Natural killer cell treated with Interleukin-12 subunit alpha and Interleukin-12 subunit beta and Interleukin-15 and Interleukin-18, amount 100 ng/mL, for 72 hours (primary cell): ENCODE measurements around the gene CCDC24. TPM values are rescaled to one million over a fixed set of nuclear protein-coding genes. Genes with fewer than 3 reads are reported as not detected.

ENCODE experiments used
- ATAC-seq, 2 donors: fragments of 150-1000 bp; cut with Tn5 transposase in 1 of 2; sonication (Bioruptor Pico), chemical (Tn5 transposase) in 1 of 2; 2 replicates each; pipeline ENCODE4 v1.10.0; 2021
- DNase-seq: peaks from one replicate; pipeline ENCODE4 v3.0.0; 2022; ENCODE audit warnings: low spot score
- H3K27ac Mint-ChIP-seq, 2 donors: 1 replicate in 1 of 2; 2 replicates in 1 of 2; pipeline ENCODE4 v1.8.0; 2022; ENCODE audit warnings: mixed read lengths in 2 of 2, mild to moderate bottlenecking in 1 of 2, moderate library complexity in 1 of 2
- H3K27me3 Mint-ChIP-seq, 2 donors: 1 replicate in 1 of 2; 2 replicates in 1 of 2; pipeline ENCODE4 v1.8.0; 2022; ENCODE audit warnings: mixed read lengths in 2 of 2
- H3K36me3 Mint-ChIP-seq: one replicate; pipeline ENCODE4 v1.8.0; 2022; ENCODE audit warnings: mixed read lengths
- H3K4me1 Mint-ChIP-seq, 2 donors: 1 replicate in 1 of 2; 2 replicates in 1 of 2; pipeline ENCODE4 v1.8.0; 2022; ENCODE audit warnings: low read depth in 2 of 2, mixed read lengths in 2 of 2, mild to moderate bottlenecking in 1 of 2
- H3K4me3 Mint-ChIP-seq: one replicate; pipeline ENCODE4 v1.8.0; 2022; ENCODE audit warnings: mixed read lengths
- H3K9me3 Mint-ChIP-seq: 2 replicates; pipeline ENCODE4 v1.8.0; 2022; ENCODE audit warnings: mixed read lengths
- total RNA-seq, 2 donors: library from RNA; stranded (reverse); gene quantifications; one replicate each; pipeline ENCODE4 v1.2.3, GENCODE V29; 2022

CCDC24 gene
- total RNA-seq, 2 donors from 2014 or later = 1.8 to 2.9 TPM

- Mint-ChIP-seq H3K4me1 (peaks cover 13 to 14% of the 10 kb centered on the region in 2 donors), H3K27me3 (no peaks in the 10 kb centered on the region), H3K36me3 (peaks cover 9% of the 10 kb centered on the region)
These were observed 37.4 kb upstream of the CCDC24 start for GRCh38 chr1:43954036-43954435.

GRCh38 chr1:43956234-43956633 lies 35.2 kb upstream of the CCDC24 start:
- DNase-seq = no peak
- H3K4me1 Mint-ChIP-seq = peaks cover 3 to 4% of the 10 kb centered on the region in 2 donors
- H3K9me3 Mint-ChIP-seq = no peaks in the 10 kb centered on the region
- H3K4me3 Mint-ChIP-seq = no peak overlapping the region
- peaks cover 4% of the 10 kb centered on the region for H3K36me3 Mint-ChIP-seq
- no peaks in the 10 kb centered on the region for H3K27me3 Mint-ChIP-seq
- no peak for ATAC-seq
- no peak overlapping the region for H3K27ac Mint-ChIP-seq

More at GRCh38 chr1:43954036-43954435, 37.4 kb upstream of the CCDC24 start:
- no peak overlapping the region for H3K4me3 Mint-ChIP-seq
- no peaks in the 10 kb centered on the region for H3K9me3 Mint-ChIP-seq
- DNase-seq = no peak
- ATAC-seq = no peak
- no peak overlapping the region for H3K27ac Mint-ChIP-seq

GRCh38 chr1:43957407-43958040 lies 33.9 kb upstream of the CCDC24 start:
- Mint-ChIP-seq H3K4me3 (no peak overlapping the region), H3K36me3 (peaks cover 8% of the 10 kb centered on the region), H3K27ac (no peak overlapping the region), H3K9me3 (no peaks in the 10 kb centered on the region), H3K27me3 (no peaks in the 10 kb centered on the region), H3K4me1 (peaks cover 0 to 4% of the 10 kb centered on the region in 2 donors)
- DNase-seq = no peak
- ATAC-seq = no peak

GRCh38 chr1:43958351-43959255 lies 32.8 kb upstream of the CCDC24 start:
- Mint-ChIP-seq H3K4me3 (no peak overlapping the region), H3K36me3 (peaks cover 10% of the 10 kb centered on the region), H3K4me1 (peaks cover 0 to 4% of the 10 kb centered on the region in 2 donors), H3K27ac (no peak overlapping the region), H3K27me3 (no peaks in the 10 kb centered on the region), H3K9me3 (no peaks in the 10 kb centered on the region)
- ATAC-seq (no peak), DNase-seq (no peak)

GRCh38 chr1:43960798-43961197 lies 30.6 kb upstream of the CCDC24 start:
- Mint-ChIP-seq H3K27me3 (no peaks in the 10 kb centered on the region), H3K36me3 (peaks cover 10% of the 10 kb centered on the region), H3K9me3 (no peaks in the 10 kb centered on the region), H3K4me1 (no peaks in the 10 kb centered on the region), H3K4me3 (no peak overlapping the region), H3K27ac (no peak overlapping the region)
- no peak for ATAC-seq
- no peak for DNase-seq

GRCh38 chr1:43961692-43962091 lies 29.7 kb upstream of the CCDC24 start:
- H3K9me3 Mint-ChIP-seq = no peaks in the 10 kb centered on the region
- H3K27ac Mint-ChIP-seq = no peak overlapping the region
- no peak for ATAC-seq
- DNase-seq = no peak
- H3K4me3 Mint-ChIP-seq = no peak overlapping the region
- peaks cover 10% of the 10 kb centered on the region for H3K36me3 Mint-ChIP-seq
- no peaks in the 10 kb centered on the region for H3K4me1 Mint-ChIP-seq
- H3K27me3 Mint-ChIP-seq = no peaks in the 10 kb centered on the region

GRCh38 chr1:43962324-43962723 lies 29.1 kb upstream of the CCDC24 start:
- Mint-ChIP-seq H3K9me3 (no peaks in the 10 kb centered on the region), H3K36me3 (peaks cover 10% of the 10 kb centered on the region), H3K27me3 (no peaks in the 10 kb centered on the region), H3K27ac (no peak overlapping the region), H3K4me1 (no peaks in the 10 kb centered on the region), H3K4me3 (no peak overlapping the region)
- DNase-seq (no peak), ATAC-seq (no peak)

- no peaks in the 10 kb centered on the region for H3K27me3 Mint-ChIP-seq
- H3K4me1 Mint-ChIP-seq = peaks cover 0 to 2% of the 10 kb centered on the region in 2 donors
- no peak overlapping the region for H3K27ac Mint-ChIP-seq
- no peak for DNase-seq
- H3K9me3 Mint-ChIP-seq = no peaks in the 10 kb centered on the region
- no peak for ATAC-seq
- peaks cover 10% of the 10 kb centered on the region for H3K36me3 Mint-ChIP-seq
- H3K4me3 Mint-ChIP-seq = no peak overlapping the region
These were observed 28.4 kb upstream of the CCDC24 start for GRCh38 chr1:43963006-43963405.

GRCh38 chr1:43963890-43964289 lies 27.5 kb upstream of the CCDC24 start:
- DNase-seq = no peak
- H3K9me3 Mint-ChIP-seq = no peaks in the 10 kb centered on the region
- no peak for ATAC-seq
- peaks cover 0 to 4% of the 10 kb centered on the region in 2 donors for H3K4me1 Mint-ChIP-seq
- no peak overlapping the region for H3K27ac Mint-ChIP-seq
- H3K36me3 Mint-ChIP-seq = peaks cover 9% of the 10 kb centered on the region
- H3K4me3 Mint-ChIP-seq = no peak overlapping the region
- no peaks in the 10 kb centered on the region for H3K27me3 Mint-ChIP-seq

GRCh38 chr1:43965316-43965715 lies 26.1 kb upstream of the CCDC24 start:
- H3K9me3 Mint-ChIP-seq = no peaks in the 10 kb centered on the region
- DNase-seq = no peak
- H3K4me1 Mint-ChIP-seq = peaks cover 11 to 14% of the 10 kb centered on the region in 2 donors
- H3K27ac Mint-ChIP-seq = no peak overlapping the region
- H3K36me3 Mint-ChIP-seq = peaks cover 6% of the 10 kb centered on the region
- no peaks in the 10 kb centered on the region for H3K27me3 Mint-ChIP-seq
- no peak for ATAC-seq
- H3K4me3 Mint-ChIP-seq = no peak overlapping the region

GRCh38 chr1:43968348-43968948 lies 23.0 kb upstream of the CCDC24 start:
- ATAC-seq = no peak

GRCh38 chr1:43969416-43969745 lies 22.0 kb upstream of the CCDC24 start:
- no peak for DNase-seq
- no peaks in the 10 kb centered on the region for H3K36me3 Mint-ChIP-seq
- ATAC-seq = no peak
- no peaks in the 10 kb centered on the region for H3K9me3 Mint-ChIP-seq
- peak overlapping the region; percentile 45 to 91 for H3K27ac Mint-ChIP-seq
- H3K27me3 Mint-ChIP-seq = no peaks in the 10 kb centered on the region
- peak overlapping the region; percentile 94 for H3K4me3 Mint-ChIP-seq
- H3K4me1 Mint-ChIP-seq = peaks cover 28 to 39% of the 10 kb centered on the region in 2 donors

More at GRCh38 chr1:43968348-43968948, 23.0 kb upstream of the CCDC24 start:
- Mint-ChIP-seq H3K9me3 (no peaks in the 10 kb centered on the region), H3K27ac (no peak overlapping the region), H3K4me1 (peaks cover 18 to 29% of the 10 kb centered on the region in 2 donors), H3K36me3 (no peaks in the 10 kb centered on the region), H3K4me3 (no peak overlapping the region), H3K27me3 (no peaks in the 10 kb centered on the region)
- DNase-seq = no peak

- no peaks in the 10 kb centered on the region for H3K27me3 Mint-ChIP-seq
- no peaks in the 10 kb centered on the region for H3K36me3 Mint-ChIP-seq
These were observed 21.5 kb upstream of the CCDC24 start, which contains the start of gene DPH2 for GRCh38 chr1:43969746-43970466. TSS of gene DPH2 (plus strand) at chr1:43970010. CDS start at chr1:43970176, 166 bp downstream.

More at GRCh38 chr1:43969746-43970466, 21.5 kb upstream of the CCDC24 start, which contains the start of gene DPH2:
- H3K9me3 Mint-ChIP-seq = no peaks in the 10 kb centered on the region
- DNase-seq (peak; percentile 92), ATAC-seq (peak; percentile 93 to 96)
- H3K4me1 Mint-ChIP-seq = peaks cover 29 to 41% of the 10 kb centered on the region in 2 donors
- H3K27ac Mint-ChIP-seq = peak within 1 kb of the TSS; percentile 45 to 91
- H3K4me3 Mint-ChIP-seq = peak within 1 kb of the TSS; percentile 94
